ENCODE measurements around the gene BLOC1S2.

Gene BLOC1S2

GRCh38 chr10:100328198-100328597 lies 41.7 kb upstream of the BLOC1S2 start:
- TF ChIP-seq MAX (IDR thresholded peaks at IDR 0.05; ENCODE audit: low read depth, low read length) (0 out of 2 replicates have a peak, but pooled peaks have one; percentile 7), POLR2A (IDR thresholded peaks at IDR 0.05; ENCODE audit: extremely low read depth, insufficient read length) (no peak)
- no peak overlapping the region for H3K4me3 ChIP-seq (ENCODE audit: low read depth, low read length)
- no peak for DNase-seq (ENCODE audit: low read depth)

- H3K4me3 ChIP-seq (ENCODE audit: low read depth, low read length): no peak overlapping the region
- TF ChIP-seq CTCF (IDR thresholded peaks at IDR 0.05; ENCODE audit: low read depth, low read length): no peak
- no peak for TF ChIP-seq MAX (IDR thresholded peaks at IDR 0.05; ENCODE audit: low read depth, low read length)
- no peak for TF ChIP-seq MYC (IDR thresholded peaks at IDR 0.05; ENCODE audit: low read depth, low read length)
- TF ChIP-seq POLR2A (IDR thresholded peaks at IDR 0.05; ENCODE audit: extremely low read depth, insufficient read length): no peak
These were observed 41.2 kb upstream of the BLOC1S2 start for GRCh38 chr10:100327718-100328009.

GRCh38 chr10:100327007-100327717 lies 40.7 kb upstream of the BLOC1S2 start:
- peak; percentile 79 for DNase-seq (ENCODE audit: low read depth)
- peak; percentile 23 for TF ChIP-seq POLR2A (IDR thresholded peaks at IDR 0.05; ENCODE audit: extremely low read depth, insufficient read length)
- peak; percentile 68; the same call in 1 of the 2 replicates for TF ChIP-seq MAX (IDR thresholded peaks at IDR 0.05; ENCODE audit: low read depth, low read length)
- TF ChIP-seq CTCF (IDR thresholded peaks at IDR 0.05; ENCODE audit: low read depth, low read length): no peak
- peak; percentile 51; the same call in 1 of the 2 replicates for TF ChIP-seq MYC (IDR thresholded peaks at IDR 0.05; ENCODE audit: low read depth, low read length)
- H3K4me3 ChIP-seq (ENCODE audit: low read depth, low read length): no peak overlapping the region

More at GRCh38 chr10:100327718-100328009, 41.2 kb upstream of the BLOC1S2 start:
- DNase-seq (ENCODE audit: low read depth): no peak

GRCh38 chr10:100325158-100325557 lies 38.7 kb upstream of the BLOC1S2 start:
- H3K4me3 ChIP-seq (ENCODE audit: low read depth, low read length): no peak overlapping the region
- no peak for DNase-seq (ENCODE audit: low read depth)

GRCh38 chr10:100319707-100320402 lies 33.4 kb upstream of the BLOC1S2 start:
- no peak overlapping the region for H3K4me3 ChIP-seq (ENCODE audit: low read depth, low read length)
- no peak for TF ChIP-seq MAX (IDR thresholded peaks at IDR 0.05; ENCODE audit: low read depth, low read length)
- DNase-seq (ENCODE audit: low read depth): no peak

More at GRCh38 chr10:100325158-100325557, 38.7 kb upstream of the BLOC1S2 start:
- TF ChIP-seq CTCF (IDR thresholded peaks at IDR 0.05; ENCODE audit: low read depth, low read length): no peak
- no peak for TF ChIP-seq POLR2A (IDR thresholded peaks at IDR 0.05; ENCODE audit: extremely low read depth, insufficient read length)

GRCh38 chr10:100318207-100318606 lies 31.7 kb upstream of the BLOC1S2 start:
- no peak overlapping the region for H3K4me3 ChIP-seq (ENCODE audit: low read depth, low read length)
- TF ChIP-seq MYC (IDR thresholded peaks at IDR 0.05; ENCODE audit: low read depth, low read length): no peak
- TF ChIP-seq MAX (IDR thresholded peaks at IDR 0.05; ENCODE audit: low read depth, low read length): no peak
- no peak for TF ChIP-seq CTCF (IDR thresholded peaks at IDR 0.05; ENCODE audit: low read depth, low read length)
- TF ChIP-seq POLR2A (IDR thresholded peaks at IDR 0.05; ENCODE audit: extremely low read depth, insufficient read length): no peak
- no peak for DNase-seq (ENCODE audit: low read depth)

Data from NB4 (cell line).